Measurements from ENCODE around the gene NUTM2A.
"Not testable (repeated sequence)": the region's sequence is repeated elsewhere in the genome, so short reads cannot be mapped to it uniquely, and the experiment has no call there.

The NUTM2A gene, protein sequence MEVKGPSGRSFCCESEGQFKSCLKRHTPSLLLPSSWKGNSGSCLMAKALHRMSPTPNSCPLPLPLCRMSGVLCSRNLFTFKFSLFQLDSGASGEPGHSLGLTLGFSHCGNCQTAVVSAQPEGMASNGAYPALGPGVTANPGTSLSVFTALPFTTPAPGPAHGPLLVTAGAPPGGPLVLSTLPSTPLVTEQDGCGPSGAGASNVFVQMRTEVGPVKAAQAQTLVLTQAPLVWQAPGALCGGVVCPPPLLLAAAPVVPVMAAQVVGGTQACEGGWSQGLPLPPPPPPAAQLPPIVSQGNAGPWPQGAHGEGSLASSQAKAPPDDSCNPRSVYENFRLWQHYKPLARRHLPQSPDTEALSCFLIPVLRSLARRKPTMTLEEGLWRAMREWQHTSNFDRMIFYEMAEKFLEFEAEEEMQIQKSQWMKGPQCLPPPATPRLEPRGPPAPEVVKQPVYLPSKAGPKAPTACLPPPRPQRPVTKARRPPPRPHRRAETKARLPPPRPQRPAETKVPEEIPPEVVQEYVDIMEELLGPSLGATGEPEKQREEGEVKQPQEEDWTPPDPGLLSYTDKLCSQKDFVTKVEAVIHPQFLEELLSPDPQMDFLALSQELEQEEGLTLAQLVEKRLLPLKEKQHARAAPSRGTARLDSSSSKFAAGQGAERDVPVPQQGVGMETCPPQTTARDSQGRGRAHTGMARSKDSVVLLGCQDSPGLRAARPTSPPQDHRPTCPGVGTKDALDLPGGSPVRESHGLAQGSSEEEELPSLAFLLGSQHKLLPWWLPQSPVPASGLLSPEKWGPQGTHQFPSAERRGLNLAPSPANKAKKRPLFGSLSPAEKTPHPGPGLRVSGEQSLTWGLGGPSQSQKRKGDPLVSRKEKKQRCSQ

DNA sequence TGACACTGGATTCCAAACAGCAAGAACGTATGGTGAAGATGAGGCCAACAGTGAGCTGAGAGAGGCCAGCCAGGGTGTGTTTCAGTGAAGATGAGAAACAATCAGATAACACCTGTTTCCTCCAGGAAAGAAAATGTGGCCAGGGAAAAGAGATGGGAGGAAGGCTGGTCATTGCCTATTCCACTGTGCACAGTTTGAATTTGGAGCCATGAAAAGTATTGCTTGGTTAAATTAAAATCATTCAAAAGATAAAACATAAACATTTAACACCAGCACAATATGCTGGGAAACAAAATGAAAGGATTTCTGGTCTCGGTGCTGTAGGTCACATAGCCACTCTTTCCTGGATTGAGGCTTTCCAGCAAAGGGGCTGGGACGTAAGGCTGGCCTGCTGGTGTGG, at the start of gene NUTM2A:
TSS of gene NUTM2A (plus strand) at position 301 of the 400 bp plus-strand sequence. CDS start 383 bp downstream, outside the sequence.
- not testable (repeated sequence) for DNase-seq

DNA sequence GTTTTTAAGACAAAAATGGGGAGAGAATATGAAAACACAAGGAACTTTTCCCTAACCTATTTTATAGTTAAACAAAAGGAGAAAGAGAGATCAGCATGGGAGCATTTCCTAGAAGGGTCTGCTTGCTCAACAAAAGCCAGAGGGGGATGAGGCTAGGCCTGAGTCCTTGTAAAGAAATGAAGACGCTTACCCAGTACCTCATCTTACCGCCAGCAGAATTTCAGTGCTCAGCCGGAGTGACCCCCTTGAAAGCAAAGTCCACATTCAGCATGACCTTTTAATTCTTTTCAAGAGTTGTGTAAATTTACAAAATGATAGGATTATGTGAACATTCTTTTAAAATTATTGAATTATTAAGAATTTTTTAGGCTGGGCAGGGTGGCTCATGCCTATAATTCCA, 47.7 kb upstream of the NUTM2A start:
- DNase-seq = not testable (repeated sequence)

DNA sequence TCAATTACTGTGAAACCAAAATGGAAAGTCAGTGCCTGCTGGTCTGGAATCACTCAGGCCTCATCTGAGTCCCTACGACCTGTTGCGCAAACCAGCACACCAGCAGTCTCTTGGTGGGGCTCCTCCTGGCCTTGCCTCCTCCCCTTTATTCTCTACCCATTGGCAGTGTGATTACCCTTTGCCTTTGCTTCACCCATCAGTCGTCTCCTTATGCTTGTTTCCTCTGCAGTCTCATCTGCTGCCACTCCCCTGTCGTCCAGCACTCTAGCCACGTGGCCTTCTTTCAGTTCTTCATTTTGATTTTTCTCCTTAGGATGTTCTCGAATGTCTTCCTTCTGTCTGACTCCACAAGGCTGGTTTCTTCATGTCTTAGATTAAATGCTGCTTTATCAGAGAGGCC, 40.8 kb upstream of the NUTM2A start:
- not testable (repeated sequence) for DNase-seq

GRCh38 chr10:87186016-87186415, 39.2 kb upstream of the NUTM2A start:
- not testable (repeated sequence) for DNase-seq

- DNase-seq = not testable (repeated sequence)
These were observed 37.7 kb upstream of the NUTM2A start for GRCh38 chr10:87187573-87187972.

DNA sequence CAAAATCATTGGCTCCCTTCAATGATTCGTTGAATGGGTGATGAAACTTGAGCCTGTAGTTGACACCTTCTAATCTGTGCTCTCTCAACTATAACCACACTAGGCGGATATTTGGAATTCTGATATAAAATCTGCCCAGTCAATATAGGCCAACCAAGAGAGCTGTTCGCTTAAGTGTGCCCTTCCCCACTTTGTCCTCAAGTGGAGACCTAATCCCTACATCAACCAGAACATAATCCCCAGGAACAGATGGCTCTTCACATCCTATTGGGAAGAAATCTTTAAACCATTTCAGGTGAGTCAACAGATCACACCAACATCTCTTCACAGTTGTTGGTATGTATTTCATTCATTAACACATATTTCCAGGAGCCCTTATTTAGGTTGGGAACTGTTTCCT, 33.4 kb upstream of the NUTM2A start:
- DNase-seq = not testable (repeated sequence)

- peak; percentile 68 for DNase-seq
These were observed 24.3 kb upstream of the NUTM2A start for GRCh38 chr10:87200924-87201323.

GRCh38 chr10:87204801-87205200, 20.4 kb upstream of the NUTM2A start:
- not testable (repeated sequence) for DNase-seq

DNA sequence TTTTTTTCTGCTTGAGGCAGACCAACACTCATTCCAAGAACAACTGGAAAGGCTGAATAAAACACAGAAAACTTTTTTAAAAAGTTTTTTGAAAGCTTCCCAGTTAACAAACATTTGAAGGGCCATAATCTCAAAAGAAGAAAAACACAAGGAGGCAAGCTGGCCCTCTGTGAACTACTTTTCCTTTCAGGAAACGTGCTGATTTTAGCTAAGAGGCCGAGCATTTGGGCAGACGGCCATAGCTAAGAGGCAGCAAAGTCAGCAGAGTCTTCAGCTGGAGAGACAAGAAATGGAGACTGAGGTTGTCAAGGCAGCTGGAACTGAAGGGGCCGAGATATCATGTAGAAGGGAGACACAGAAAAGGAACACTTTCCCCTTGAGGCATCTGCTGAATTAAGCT, 18.3 kb upstream of the NUTM2A start:
- DNase-seq = not testable (repeated sequence)

DNA sequence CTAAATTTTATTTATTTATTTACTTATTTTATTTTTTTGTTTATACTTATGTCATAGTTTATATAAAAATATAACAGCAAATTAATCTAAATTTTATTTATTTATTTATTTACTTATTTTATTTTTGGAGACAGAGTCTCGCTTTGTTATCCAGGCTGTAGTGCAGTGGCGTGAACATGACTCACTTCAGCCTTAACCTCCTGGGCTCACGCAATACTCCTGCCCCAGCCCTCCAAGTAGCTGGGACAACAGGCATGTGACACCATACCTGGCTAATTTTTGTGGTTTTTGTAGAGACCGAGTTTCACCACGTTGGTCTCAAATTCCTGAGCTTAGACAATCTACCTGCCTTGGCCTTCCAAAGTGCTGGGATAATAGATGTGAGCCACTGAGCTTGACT, 14.9 kb upstream of the NUTM2A start:
- DNase-seq = not testable (repeated sequence)

DNA sequence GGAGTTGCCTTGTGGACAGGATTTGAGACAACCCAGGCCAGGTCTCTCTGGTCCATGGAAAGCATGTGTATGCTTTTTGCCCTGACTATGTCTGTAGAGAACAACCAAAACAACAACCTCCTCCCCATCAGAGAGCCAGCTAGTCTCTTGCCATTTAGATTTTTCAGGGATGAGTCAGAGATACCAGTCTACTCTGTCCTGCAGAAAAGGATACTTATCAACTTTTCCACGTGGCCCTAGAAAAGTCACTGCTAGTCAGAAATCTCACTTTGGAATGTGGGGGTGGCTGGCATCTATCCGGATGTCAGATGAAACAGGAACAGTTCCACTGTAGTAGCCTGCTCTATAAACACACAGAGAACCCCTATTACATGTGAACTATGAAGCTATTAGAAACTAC, 13.4 kb upstream of the NUTM2A start:
- not testable (repeated sequence) for DNase-seq

DNA sequence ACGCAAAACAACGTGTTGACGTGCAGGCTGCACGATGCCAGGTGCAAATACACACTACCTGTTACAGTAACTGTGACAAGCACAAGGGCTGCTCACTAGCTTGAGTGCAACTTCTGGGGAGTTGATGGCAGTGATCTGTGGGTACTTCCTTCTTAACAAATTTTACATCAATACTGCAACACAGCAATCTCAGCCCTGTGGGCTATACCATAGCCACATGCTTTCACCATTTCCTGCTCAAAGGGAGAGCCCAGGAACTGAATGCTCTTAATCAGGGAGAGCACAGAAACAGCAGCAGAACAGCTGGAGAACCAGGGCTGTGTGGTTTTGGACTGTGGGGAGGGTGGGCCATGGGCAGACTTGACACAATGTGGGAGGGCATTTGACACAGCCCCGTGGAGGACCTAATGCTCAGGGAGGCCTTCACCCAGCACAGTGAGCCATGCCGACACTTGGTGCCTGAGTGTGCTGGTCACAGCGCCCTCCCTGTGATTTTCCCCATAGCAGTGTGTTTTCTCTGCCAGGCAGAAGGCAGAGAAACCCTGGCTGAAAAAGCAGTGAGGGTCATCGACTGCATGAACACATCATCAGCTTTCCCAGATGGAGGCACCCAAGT, 12.0 kb upstream of the NUTM2A start:
- not testable (repeated sequence) for DNase-seq

GRCh38 chr10:87213806-87214205, 11.4 kb upstream of the NUTM2A start:
- not testable (repeated sequence) for DNase-seq

DNA sequence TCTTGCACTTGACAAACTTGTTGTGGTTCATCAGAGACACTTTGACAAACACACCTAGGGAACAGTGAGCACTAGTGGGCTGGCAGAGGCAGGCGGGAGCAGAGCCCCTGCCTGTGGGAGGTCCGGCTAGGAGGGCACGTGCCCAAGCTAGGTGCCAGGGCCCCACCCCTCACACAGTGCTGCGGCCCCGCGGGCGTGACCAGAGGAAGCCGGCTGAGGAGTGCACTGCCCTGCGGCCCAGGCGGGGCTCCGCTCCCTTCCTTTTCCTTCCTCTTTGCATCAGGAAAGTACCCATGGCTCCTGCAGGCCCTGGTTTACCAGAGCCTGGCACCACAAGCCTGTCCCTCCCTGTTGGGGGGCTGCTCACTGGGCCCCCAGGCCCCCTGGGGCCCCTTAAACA, 9.1 kb upstream of the NUTM2A start:
- not testable (repeated sequence) for DNase-seq

DNA sequence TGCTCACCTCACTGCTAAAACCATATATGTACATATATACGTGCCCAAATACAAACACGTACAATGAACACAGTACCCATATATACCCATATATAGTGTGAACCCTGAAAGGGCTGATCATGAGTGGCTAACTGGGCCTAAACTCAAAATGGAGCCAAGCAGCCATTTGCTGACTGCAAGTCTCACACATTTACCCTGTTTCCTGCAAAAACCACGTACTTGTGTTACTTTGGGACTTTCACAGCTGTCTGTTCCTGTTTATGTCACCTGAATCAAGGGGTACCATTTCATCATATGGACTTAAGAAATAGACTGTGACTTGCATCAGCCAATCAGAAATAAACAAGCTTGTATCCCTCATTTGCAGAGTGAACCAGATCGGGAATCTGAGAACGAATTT, 5.9 kb upstream of the NUTM2A start:
- not testable (repeated sequence) for DNase-seq

DNA sequence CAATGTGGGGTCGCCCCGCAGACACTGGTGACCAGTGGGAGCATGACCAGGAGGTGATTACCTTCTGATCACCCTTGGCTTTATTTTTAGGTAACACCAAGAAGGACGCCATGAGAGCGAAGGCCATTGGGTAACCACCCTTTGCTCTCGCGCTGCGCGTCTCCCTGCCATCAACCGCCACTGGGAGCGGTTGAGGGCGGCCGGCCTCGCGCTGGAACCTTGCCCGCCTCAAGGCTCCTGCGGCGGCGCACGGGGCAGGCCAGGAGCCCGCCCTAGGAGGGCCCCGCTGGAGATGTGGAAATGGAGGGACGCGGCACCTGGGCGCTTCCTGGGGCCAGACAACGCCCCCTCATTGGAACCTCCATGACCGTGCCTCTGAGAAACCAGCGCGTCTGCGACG, 2.5 kb upstream of the NUTM2A start:
- DNase-seq = not testable (repeated sequence)

- not testable (repeated sequence) for DNase-seq
These were observed 3.0 kb downstream of the NUTM2A start for GRCh38 chr10:87228247-87228646.

DNA sequence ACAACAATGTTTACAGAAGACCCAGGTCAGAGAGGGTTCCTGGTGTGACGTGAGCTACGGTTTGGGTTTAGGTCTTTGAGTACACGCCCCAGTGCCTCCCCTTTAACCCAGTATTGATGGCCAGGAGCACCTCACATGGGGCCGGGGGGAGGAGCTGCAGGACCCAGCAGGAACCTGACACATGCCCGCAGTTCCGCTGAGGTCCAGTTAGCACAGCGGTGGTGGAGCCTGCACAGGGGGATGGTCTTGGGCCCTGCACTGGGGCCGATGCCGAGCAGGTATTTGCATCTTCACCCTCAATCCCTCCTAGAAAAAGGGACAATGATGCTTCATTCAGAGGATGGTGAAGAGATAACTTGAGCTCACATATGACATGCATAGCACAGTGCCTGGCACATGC, 4.0 kb downstream of the NUTM2A start:
- not testable (repeated sequence) for DNase-seq

- DNase-seq = not testable (repeated sequence)
These were observed 9.6 kb downstream of the NUTM2A start for GRCh38 chr10:87234854-87235253.

- DNase-seq = not testable (repeated sequence)
These were observed 12.0 kb downstream of the NUTM2A start for GRCh38 chr10:87237244-87237643.

- DNase-seq = not testable (repeated sequence)
These were observed 14.1 kb downstream of the NUTM2A start for GRCh38 chr10:87239346-87239808.

DNA sequence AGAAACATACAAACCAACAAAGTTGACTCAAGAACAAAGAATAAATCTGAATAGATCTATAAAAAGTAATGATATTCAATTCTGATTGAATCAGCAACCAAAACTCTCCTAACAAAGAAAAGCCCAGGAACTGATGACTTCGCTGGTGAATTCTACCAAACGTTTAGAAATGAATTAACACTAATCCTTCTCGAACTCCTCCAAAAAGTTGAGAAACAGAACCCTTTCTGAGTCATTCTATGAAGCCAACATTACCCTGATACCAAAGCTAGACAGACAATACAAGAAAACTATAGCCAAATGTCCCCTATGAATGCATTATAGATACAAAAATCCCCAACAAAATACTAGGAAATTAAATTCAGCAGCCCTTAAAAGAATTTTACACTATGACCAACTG, 16.9 kb downstream of the NUTM2A start:
- not testable (repeated sequence) for DNase-seq

GRCh38 chr10:87247335-87247734, 22.1 kb downstream of the NUTM2A start:
- DNase-seq = not testable (repeated sequence)
